GM18909 (cell line): Measurements from ENCODE around the gene NIPBL.

Experiments
- ATAC-seq: cut with Tn5 transposase; IDR thresholded peaks from one replicate; pipeline ENCODE4 v1.9.1; 2021; ENCODE audit warnings: mild to moderate bottlenecking; ENCODE audit not compliant: unreplicated experiment, poor library complexity

The NIPBL gene

GRCh38 chr5:36943584-36943983 lies 67.0 kb downstream of the NIPBL start:
- no peak for ATAC-seq

DNA sequence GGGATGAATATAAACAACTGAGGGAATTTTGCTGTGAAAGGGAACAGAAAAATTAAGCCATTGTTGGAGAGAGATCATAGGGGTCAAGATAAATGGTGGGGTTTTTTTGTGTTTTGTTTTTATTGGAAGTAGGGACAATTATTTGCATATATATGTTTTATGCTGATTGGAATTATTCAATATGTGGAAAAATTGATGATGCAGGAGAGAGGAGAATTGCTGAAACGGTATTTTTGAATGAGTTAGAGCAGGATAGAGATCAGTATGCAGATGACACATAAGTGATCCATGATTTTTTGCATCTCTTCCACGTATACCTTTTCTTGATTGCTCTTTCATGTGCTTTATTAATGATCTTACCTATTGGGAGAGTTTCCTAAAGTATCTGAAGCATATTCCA lies 67.5 kb downstream of the NIPBL start:
- no peak for ATAC-seq

- ATAC-seq, result no peak
Measured at GRCh38 chr5:36944607-36945225, 68.1 kb downstream of the NIPBL start.

- no peak for ATAC-seq
Measured at GRCh38 chr5:36945687-36946086, 69.1 kb downstream of the NIPBL start.

DNA sequence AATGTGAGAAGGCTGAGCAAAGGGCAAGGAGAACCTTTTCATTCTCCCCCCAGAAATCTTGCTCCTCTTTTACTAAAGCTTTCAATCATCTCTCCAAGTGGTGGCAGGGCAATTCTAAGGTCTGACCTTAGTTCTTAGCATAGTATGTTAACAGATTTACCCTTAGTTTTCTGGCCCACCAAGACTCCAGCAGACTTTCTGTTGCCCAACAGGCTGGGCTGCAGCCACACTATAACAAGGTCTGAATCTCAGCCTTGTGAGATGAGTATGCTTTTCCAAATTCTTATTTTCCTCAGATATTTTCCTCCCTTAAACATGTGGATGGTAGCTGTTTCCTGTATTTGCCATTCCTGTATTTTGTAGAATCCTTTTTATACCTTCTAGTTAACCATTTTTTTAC lies 69.5 kb downstream of the NIPBL start:
- ATAC-seq, result no peak

DNA sequence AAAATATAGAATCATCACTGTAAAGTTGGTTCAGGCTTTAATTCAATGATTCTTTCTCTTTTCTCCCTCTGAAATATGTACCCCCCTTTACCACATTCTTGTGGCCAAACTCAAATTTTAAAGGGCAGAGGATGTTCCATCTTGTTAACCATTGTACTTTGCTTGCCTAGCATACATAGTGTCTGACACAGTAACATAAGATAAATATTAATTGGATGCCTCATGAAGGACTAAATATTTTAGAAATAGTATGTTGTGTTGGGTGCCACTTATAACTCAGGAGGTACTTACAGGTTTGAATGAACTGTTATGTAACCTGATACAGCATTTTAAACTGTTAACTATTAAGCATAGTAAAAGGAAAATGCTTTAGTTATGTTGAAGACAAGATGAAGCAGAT lies 71.5 kb downstream of the NIPBL start:
- no peak for ATAC-seq

DNA sequence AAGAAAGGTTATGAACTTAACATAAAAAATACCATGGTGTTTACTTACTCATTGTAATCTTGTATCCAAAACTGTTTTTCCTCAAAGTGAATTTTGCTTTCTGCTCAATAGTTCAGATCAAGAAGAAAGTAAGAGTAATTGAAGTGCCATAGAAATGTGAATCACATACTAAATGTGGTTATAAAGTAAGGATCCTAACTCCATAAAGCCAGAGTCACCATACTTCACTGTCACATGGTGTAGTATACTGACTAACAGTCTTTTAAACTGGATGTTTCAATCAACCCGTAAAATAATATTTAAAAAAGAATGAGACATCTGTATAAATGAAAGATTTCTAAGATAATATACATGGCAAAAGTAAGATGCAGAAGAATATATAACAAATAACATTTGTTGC lies 72.1 kb downstream of the NIPBL start:
- no peak for ATAC-seq

GRCh38 chr5:36949593-36949992 lies 73.0 kb downstream of the NIPBL start:
- ATAC-seq, result no peak

DNA sequence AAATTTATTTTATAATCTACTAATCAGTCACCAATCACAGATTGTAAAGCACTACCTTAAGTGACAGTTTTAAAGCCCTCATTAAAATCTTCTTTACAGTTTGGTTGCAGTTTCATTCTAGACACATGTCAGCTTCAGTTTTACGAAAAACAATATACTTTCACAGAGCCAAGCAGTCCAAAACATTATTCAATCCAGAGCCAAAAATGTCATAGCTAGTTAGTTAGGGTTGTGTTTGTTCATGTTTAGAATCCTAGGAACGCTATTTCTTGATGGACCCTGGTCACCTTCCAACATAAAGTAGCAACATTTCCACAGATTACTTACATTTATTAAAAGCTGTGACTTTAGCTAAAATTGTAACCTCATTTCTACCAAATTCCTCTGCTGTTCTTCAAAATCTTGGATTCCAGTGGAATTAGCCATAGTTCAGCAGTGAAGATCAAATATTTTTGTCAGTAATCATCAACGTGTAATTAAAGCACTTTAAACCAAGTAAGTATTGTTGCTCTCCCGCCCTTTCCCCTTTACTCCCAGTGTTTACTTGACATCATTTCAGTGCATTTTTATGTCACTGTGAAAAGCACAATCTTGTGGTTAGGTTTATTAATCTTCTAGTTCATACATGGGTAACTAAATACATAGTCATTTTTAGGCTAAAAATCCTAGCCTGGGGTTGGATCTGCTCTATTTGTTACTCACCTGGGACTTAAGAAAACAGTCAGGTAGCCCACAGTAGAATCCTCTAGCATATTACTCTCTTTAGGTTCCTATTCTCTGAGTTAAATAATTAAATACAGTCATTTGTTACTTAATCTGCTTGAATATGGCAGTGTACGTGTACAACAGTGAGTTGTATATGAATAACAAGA lies 74.3 kb downstream of the NIPBL start:
- no peak for ATAC-seq

GRCh38 chr5:36953043-36953442 lies 76.5 kb downstream of the NIPBL start:
- ATAC-seq, result no peak

- no peak for ATAC-seq
Measured at GRCh38 chr5:36957953-36958537, 81.5 kb downstream of the NIPBL start.

DNA sequence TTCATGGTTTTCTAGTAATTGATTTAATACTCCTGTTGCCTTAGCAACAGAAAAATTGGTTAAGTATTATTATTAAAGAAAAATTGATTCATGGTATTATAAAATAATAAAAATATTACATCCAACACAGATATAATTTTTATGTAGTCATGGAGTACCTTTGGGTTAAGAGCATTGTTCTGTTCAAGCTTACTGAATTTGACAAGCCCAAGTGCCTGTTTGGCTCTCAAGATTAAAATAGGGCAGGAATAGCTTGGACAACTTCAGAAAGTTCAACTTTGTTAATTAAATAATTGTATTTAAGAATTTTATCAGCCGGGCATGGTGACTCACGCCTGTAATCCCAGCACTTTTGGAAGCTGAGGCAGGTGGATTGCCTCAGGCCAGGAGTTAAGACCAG lies 82.0 kb downstream of the NIPBL start:
- no peak for ATAC-seq

GRCh38 chr5:36965179-36965578 lies 88.6 kb downstream of the NIPBL start:
- no peak for ATAC-seq

GRCh38 chr5:36969700-36970395 lies 93.3 kb downstream of the NIPBL start:
- ATAC-seq, result no peak

DNA sequence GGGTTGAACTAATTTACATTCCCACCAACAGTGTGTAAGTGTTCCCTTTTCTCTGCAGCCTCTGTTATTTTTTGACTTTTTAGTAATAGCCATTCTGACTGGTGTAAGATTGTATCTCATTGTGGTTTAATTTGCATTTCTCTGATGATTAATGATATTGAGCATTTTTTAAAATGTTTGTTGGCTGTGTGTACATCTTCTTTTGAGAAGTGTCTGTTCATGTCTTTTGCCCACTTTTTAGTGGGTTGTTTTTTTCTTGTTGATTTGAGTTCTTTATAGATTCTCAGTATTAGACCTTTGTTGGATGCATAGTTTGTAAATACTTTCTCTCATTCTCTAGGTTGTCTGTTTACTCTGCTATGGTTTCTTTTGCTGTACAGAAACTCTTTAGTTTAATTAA lies 101.6 kb downstream of the NIPBL start:
- ATAC-seq, result no peak

- no peak for ATAC-seq
Measured at GRCh38 chr5:36982146-36982545, 105.6 kb downstream of the NIPBL start.

- ATAC-seq, result no peak
Measured at GRCh38 chr5:36985387-36985786, 108.8 kb downstream of the NIPBL start.

- ATAC-seq, result no peak
Measured at GRCh38 chr5:36988396-36988795, 111.8 kb downstream of the NIPBL start.

GRCh38 chr5:36998578-36998977 lies 122.0 kb downstream of the NIPBL start:
- ATAC-seq, result no peak

- no peak for ATAC-seq
Measured at GRCh38 chr5:37002176-37002751, 125.7 kb downstream of the NIPBL start.

GRCh38 chr5:37005252-37005651 lies 128.7 kb downstream of the NIPBL start:
- ATAC-seq, result no peak
